Subcutaneous abdominal adipose tissue (tissue), 5 donors: ENCODE results near the gene LRP5.
A peak's percentile ranks its signal among the peaks of the same experiment; 100 is the strongest.
"Not testable (repeated sequence)": the region's sequence is repeated elsewhere in the genome, so short reads cannot be mapped to it uniquely, and the experiment has no call there.

ENCODE experiments used
- H3K27ac ChIP-seq: one replicate; pipeline ENCODE4 v1.7.0; 2013; ENCODE audit warnings: low read depth, mild to moderate bottlenecking, inconsistent platforms, low read length, moderate library complexity
- H3K27me3 ChIP-seq, 5 donors: one replicate each; pipeline ENCODE4 v1.7.0; 2013; ENCODE audit warnings: low read length in 5 of 5, inconsistent platforms in 1 of 5; ENCODE audit not compliant: control insufficient read depth in 5 of 5, insufficient read depth in 4 of 5
- H3K36me3 ChIP-seq, 5 donors: one replicate each; pipeline ENCODE4 v1.7.0; 2013; ENCODE audit warnings: low read length in 5 of 5; ENCODE audit not compliant: control insufficient read depth in 5 of 5, insufficient read depth in 5 of 5
- H3K4me1 ChIP-seq, 5 donors: one replicate each; pipeline ENCODE4 v1.7.0; 2013; ENCODE audit warnings: low read length in 5 of 5, mild to moderate bottlenecking in 3 of 5, moderate library complexity in 1 of 5; ENCODE audit not compliant: control insufficient read depth in 5 of 5, insufficient read depth in 5 of 5
- H3K4me3 ChIP-seq, 5 donors: one replicate each; pipeline ENCODE4 v1.7.0; 2013; ENCODE audit warnings: low read length in 5 of 5, low read depth in 1 of 5
- H3K9ac ChIP-seq, 5 donors: one replicate each; pipeline ENCODE4 v1.7.0; 2013; ENCODE audit warnings: low read length in 5 of 5, mild to moderate bottlenecking in 4 of 5, moderate library complexity in 3 of 5
- H3K9me3 ChIP-seq, 5 donors: one replicate each; pipeline ENCODE4 v1.7.0; 2013; ENCODE audit warnings: low read length in 5 of 5; ENCODE audit not compliant: control insufficient read depth in 5 of 5
- donor health status: healthy.
- donor health status: healthy.
- donor health status: healthy.
- donor health status: healthy.
- donor health status: healthy.

LRP5 gene

DNA sequence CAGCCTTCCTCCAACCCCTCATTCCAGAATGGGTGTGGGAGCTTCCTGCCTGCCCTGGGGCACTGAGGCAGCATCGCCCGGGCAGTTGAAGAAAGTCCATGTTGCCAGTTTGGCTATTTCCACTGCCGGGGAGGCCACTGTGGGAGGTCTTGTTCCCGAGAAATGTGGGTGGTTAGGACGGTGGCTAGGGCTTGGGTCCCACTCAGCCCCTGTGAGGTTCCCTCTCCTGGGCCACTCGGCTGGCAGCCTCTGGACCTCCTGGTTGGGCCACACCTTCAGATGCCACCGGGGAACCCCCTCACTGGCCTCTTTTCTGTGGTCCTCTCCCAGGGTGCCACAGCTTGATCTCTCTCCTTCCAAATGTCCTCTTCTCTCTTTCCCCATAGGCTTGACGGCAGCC lies 143.1 kb downstream of the LRP5 start:
- Histone ChIP-seq H3K4me3 (no peak overlapping the region), H3K27ac (no peak overlapping the region), H3K9me3 (no peaks in the 10 kb centered on the region), H3K36me3 (no peaks in the 10 kb centered on the region), H3K27me3 (no peaks in the 10 kb centered on the region), H3K4me1 (peaks cover 4 to 7% (median 6%) of the 10 kb centered on the region in 5 donors), H3K9ac (no peak overlapping the region)

GRCh38 chr11:68457216-68457897 lies 145.0 kb downstream of the LRP5 start:
- no peak overlapping the region for H3K4me3 ChIP-seq
- H3K27me3 ChIP-seq: no peaks in the 10 kb centered on the region
- no peaks in the 10 kb centered on the region for H3K36me3 ChIP-seq
- H3K9ac ChIP-seq: no peak overlapping the region
- no peak overlapping the region for H3K27ac ChIP-seq
- no peaks in the 10 kb centered on the region for H3K9me3 ChIP-seq
- peaks cover 10 to 16% (median 15%) of the 10 kb centered on the region in 5 donors for H3K4me1 ChIP-seq

GRCh38 chr11:68457898-68458249 lies 145.5 kb downstream of the LRP5 start:
- Histone ChIP-seq H3K4me1 (peaks cover 13 to 21% (median 20%) of the 10 kb centered on the region in 5 donors), H3K27me3 (no peaks in the 10 kb centered on the region), H3K36me3 (no peaks in the 10 kb centered on the region), H3K9ac (no peak overlapping the region), H3K4me3 (no peak overlapping the region), H3K27ac (no peak overlapping the region), H3K9me3 (no peaks in the 10 kb centered on the region)

DNA sequence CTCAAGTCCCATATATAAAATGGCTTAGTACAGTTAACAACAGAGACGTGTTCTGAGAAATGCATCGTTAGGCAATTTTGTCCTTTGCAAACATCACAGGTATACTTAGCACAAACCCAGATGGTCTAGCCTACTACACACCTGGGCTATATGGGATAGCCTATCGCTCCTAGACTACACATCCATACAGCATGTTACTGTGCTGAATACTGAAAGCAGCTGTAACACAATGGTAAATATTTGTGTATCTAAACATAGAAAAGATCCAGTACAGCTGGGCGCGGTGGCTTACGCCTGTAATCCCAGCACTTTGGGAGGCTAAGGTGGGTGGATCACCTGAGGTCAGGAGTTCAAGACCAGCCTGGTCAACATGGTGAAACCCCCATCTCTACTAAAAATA lies 145.9 kb downstream of the LRP5 start:
- not testable (repeated sequence) for H3K27ac ChIP-seq, H3K9me3 ChIP-seq, H3K36me3 ChIP-seq, H3K9ac ChIP-seq, H3K4me3 ChIP-seq, H3K27me3 ChIP-seq
- peaks cover 13 to 26% (median 25%) of the 10 kb centered on the region in 5 donors for H3K4me1 ChIP-seq

DNA sequence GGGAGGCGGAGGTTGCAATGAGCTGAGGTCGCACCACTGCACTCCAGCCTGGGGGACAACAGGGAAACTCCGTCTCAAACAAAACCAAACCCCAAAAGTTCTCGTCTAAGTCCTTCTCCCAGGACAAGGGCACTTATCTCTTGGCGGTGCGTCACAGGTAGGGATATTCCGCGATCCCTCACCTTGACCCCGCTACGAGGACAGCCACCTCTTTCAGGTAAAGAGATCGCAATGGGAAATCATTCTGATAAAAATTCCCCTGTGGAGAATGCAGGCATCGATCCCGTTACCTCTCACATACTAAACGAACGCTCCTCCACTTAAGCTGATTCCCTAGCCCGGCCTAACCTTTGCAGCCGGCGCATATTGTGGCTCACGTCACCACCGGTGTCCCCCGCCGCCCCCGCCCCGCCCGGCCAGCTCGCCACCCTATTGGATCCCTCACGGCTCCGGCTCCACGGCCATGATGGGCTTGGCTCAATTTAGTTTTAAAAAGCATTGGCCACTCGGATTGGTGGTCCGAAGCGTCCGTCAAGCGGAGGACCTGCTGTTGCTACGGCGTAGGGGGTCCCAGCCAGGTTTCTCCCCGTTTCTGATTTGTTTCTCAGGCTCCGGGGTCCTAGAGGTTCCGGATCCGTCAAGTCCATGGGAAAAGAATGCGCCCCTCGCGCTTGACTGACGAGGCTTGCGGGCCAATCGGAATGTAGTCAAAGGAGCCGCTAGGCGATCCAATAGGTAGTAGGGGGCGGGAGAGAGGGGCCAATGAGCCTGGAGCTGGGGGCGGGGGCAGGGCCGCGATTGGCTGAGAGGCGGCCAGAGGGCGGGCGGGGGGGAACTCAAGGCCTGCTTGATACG lies 147.7 kb downstream of the LRP5 start:
- H3K27ac ChIP-seq: peak overlapping the region; percentile 92
- peak overlapping the region; percentile 68 to 90 (median 87) for H3K9ac ChIP-seq

GRCh38 chr11:68460741-68461574 lies 148.6 kb downstream of the LRP5 start, which contains the start of gene PPP6R3:
Gene PPP6R3, plus strand, starts transcription at chr11:68460752. Its CDS starts 76,913 bp downstream, at chr11:68537665.
- Histone ChIP-seq H3K9ac (peak within 1 kb of the TSS; percentile 68 to 90 (median 87)), H3K27ac (peak within 1 kb of the TSS; percentile 92), H3K36me3 (no peaks in the 10 kb centered on the region), H3K27me3 (no peaks in the 10 kb centered on the region), H3K4me1 (peaks cover 16 to 51% (median 50%) of the 10 kb centered on the region in 5 donors), H3K4me3 (peak within 1 kb of the TSS; percentile 80 to 92 (median 86)), H3K9me3 (no peaks in the 10 kb centered on the region)

More for the DNA sequence above, 147.7 kb downstream of the LRP5 start:
- H3K4me1 ChIP-seq: peaks cover 13 to 43% (median 42%) of the 10 kb centered on the region in 5 donors
- H3K27me3 ChIP-seq: no peaks in the 10 kb centered on the region
- peak overlapping the region; percentile 80 to 92 (median 86) for H3K4me3 ChIP-seq
- H3K36me3 ChIP-seq: no peaks in the 10 kb centered on the region
- H3K9me3 ChIP-seq: no peaks in the 10 kb centered on the region

- Histone ChIP-seq H3K36me3 (no peaks in the 10 kb centered on the region), H3K4me3 (peak overlapping the region; percentile 80 to 89 (median 86)), H3K9me3 (no peaks in the 10 kb centered on the region), H3K9ac (peak overlapping the region; percentile 57 to 87 (median 83)), H3K4me1 (peaks cover 17 to 54% (median 53%) of the 10 kb centered on the region in 5 donors), H3K27me3 (no peaks in the 10 kb centered on the region), H3K27ac (peak overlapping the region; percentile 72)
These were observed 149.2 kb downstream of the LRP5 start for GRCh38 chr11:68461575-68461917.

GRCh38 chr11:68463714-68464113 lies 151.3 kb downstream of the LRP5 start:
- no peak overlapping the region for H3K4me3 ChIP-seq
- peak overlapping the region; percentile 30 for H3K27ac ChIP-seq
- peaks cover 18 to 65% (median 62%) of the 10 kb centered on the region in 5 donors for H3K4me1 ChIP-seq
- no peaks in the 10 kb centered on the region for H3K27me3 ChIP-seq
- no peaks in the 10 kb centered on the region for H3K9me3 ChIP-seq
- no peaks in the 10 kb centered on the region for H3K36me3 ChIP-seq
- peak overlapping the region in 1 of 5 donors; percentile 35 for H3K9ac ChIP-seq

GRCh38 chr11:68467201-68467834 lies 154.9 kb downstream of the LRP5 start:
- H3K27ac ChIP-seq: peak overlapping the region; percentile 37
- H3K9me3 ChIP-seq: no peaks in the 10 kb centered on the region
- peaks cover 0 to 7% (median 4%) of the 10 kb centered on the region in 5 donors for H3K36me3 ChIP-seq
- no peak overlapping the region for H3K4me3 ChIP-seq
- no peak overlapping the region for H3K9ac ChIP-seq
- no peaks in the 10 kb centered on the region for H3K27me3 ChIP-seq
- H3K4me1 ChIP-seq: peaks cover 15 to 86% (median 81%) of the 10 kb centered on the region in 5 donors
